Measurements from ENCODE around the gene SZT2.
A peak's percentile ranks its signal among the peaks of the same experiment; 100 is the strongest.
"Not testable (repeated sequence)": the region's sequence is repeated elsewhere in the genome, so short reads cannot be mapped to it uniquely, and the experiment has no call there.

SZT2 gene

DNA sequence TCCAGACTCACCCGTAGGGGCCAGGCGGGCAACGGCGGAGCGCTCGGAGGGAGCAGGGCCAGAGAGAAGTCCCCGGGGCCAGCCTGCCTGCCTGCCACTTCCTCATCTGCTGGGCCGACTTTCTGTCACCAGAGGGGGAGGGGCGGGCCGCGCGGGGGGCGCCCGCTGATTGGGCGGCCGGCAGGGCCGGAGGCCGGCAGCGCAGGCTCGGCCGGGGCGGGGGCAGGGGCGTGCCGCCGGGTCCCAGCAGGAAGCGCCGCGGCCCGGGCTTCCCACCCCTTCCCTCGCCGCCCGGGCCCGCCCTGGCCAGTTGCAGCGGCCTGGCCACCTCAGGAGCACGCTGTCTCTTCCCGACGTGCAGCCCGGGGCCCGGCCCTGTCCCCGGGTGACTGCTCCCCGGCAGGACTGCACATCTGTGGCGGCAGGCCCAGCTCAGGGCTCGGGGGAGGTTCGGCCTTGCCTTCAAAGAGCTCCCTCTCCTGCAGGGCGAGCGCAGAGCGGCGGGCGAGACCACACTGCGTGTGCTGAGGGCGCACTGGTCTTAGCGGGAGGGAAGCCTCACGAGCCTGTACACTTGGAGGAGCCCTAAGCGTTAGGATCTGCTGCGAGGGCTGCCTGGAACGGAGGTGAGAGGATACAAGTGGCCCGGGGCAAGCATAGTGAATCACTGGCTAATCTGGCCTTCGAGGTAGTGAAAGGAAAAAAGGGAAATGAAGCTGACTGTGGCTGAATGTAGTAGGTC, 21.6 kb upstream of the SZT2 start, which contains the start of gene ELOVL1:
TSS of gene ELOVL1 (minus strand) at position 108 of the 742 bp plus-strand sequence. CDS start 2,402 bp downstream, outside the sequence.
- peak; percentile 81 for DNase-seq (ENCODE audit: insufficient read length, low spot score)
- peak; percentile 87 for TF ChIP-seq POLR2A (IDR thresholded peaks at IDR 0.05; ENCODE audit: low read depth, low read length)
- FAIRE-seq = no peak

GRCh38 chr1:43368646-43369020, 21.1 kb upstream of the SZT2 start:
- FAIRE-seq (no peak), DNase-seq (ENCODE audit: insufficient read length, low spot score) (no peak)
- TF ChIP-seq POLR2A (IDR thresholded peaks at IDR 0.05; ENCODE audit: low read depth, low read length) = no peak

- DNase-seq (ENCODE audit: insufficient read length, low spot score); FAIRE-seq: not testable (repeated sequence)
Observed at GRCh38 chr1:43369779-43370178, 19.9 kb upstream of the SZT2 start.

DNA sequence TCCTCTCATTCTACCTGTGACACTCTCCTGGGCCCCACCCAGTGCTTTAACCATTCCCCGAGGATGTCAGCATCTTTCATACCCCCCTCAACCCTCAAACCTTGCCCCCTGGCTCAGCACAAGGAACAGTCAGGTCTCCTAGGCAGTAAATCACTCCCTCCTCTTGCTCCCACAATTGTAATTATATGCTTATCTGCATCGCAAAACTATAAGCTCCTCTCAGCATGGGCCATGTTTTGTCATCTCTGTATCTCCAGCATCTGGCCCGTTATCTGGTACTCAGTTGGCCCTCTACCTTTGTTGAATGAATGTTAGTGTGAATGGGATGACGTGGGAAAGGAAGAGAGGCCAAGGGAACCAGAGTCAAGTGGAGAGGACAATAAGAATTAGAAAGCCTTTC, 19.1 kb upstream of the SZT2 start:
- TF ChIP-seq POLR2A (IDR thresholded peaks at IDR 0.05; ENCODE audit: low read depth, low read length) = no peak
- DNase-seq (ENCODE audit: insufficient read length, low spot score) (no peak), FAIRE-seq (no peak)

DNA sequence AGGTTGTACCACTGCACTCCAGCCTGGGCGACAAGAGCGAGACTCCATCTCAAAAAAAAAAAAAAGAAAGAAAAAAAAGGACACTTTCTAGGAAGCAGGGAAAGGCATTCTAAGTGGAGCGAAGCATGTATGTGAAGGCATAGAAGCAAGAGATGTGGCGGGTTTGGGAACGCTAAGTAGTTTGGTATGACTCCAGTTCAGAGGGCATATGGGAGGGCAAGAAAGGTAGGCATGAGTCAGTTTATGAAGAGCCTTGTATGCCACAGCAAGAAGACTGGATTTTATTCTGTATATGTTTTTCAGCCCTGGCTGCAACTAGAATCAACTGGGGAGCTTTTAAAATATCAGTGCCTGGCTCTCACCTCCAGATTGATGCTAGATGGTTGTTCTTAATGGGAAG, 17.5 kb upstream of the SZT2 start:
- TF ChIP-seq POLR2A (IDR thresholded peaks at IDR 0.05; ENCODE audit: low read depth, low read length) = no peak
- FAIRE-seq = no peak
- no peak for DNase-seq (ENCODE audit: insufficient read length, low spot score)

DNA sequence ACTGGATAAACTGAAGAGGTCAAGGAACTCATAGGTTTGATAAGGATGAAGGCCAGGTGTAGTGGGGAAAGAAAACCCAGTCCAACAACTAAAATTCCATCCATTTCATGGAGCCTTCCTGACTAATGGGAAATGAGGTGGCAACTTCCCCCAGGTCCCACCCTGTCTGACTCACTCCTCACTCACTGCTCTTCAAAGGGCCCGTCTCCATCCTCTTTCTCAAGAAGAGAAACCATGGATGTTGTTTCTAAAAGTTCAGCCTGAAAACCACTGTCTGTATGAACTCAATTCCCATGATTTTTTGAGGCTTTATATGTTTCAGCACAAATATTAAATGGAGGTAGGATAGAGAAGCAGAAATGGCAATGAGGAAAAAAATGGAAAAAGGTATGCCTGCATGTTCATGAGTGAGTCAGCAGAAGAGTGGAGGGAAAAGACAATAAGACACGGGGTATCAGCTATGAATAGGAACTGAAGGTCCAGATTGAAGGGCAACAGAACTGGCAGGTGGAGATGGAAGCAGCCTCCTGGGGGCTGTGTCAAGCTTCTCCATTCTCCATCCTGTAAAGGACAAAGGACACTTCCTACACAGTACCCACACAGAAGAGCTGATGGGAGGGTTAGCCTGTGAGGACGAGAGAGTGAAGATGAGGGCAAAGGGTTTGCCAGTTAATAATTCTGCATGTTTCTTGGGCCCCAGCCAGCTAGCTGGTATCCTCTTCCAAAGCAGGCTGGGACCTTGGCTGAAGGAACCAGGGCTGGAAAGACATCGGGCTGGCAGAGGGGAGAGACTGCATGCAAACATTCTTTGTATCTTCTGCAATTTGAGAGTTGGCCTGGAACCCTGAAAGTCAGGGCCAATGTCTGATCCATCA, 16.4 kb upstream of the SZT2 start:
- peak; percentile 65 for DNase-seq (ENCODE audit: insufficient read length, low spot score)
- no peak for TF ChIP-seq POLR2A (IDR thresholded peaks at IDR 0.05; ENCODE audit: low read depth, low read length)
- peak; percentile 80 for FAIRE-seq

GRCh38 chr1:43376723-43377235, 12.9 kb upstream of the SZT2 start:
- no peak for DNase-seq (ENCODE audit: insufficient read length, low spot score)
- no peak for FAIRE-seq
- no peak for TF ChIP-seq POLR2A (IDR thresholded peaks at IDR 0.05; ENCODE audit: low read depth, low read length)

GRCh38 chr1:43377831-43378230, 11.9 kb upstream of the SZT2 start:
- no peak for FAIRE-seq

GRCh38 chr1:43379476-43379875, 10.2 kb upstream of the SZT2 start:
- DNase-seq (ENCODE audit: insufficient read length, low spot score) (no peak), FAIRE-seq (no peak)
- no peak for TF ChIP-seq POLR2A (IDR thresholded peaks at IDR 0.05; ENCODE audit: low read depth, low read length)

More at GRCh38 chr1:43377831-43378230, 11.9 kb upstream of the SZT2 start:
- no peak for DNase-seq (ENCODE audit: insufficient read length, low spot score)
- TF ChIP-seq POLR2A (IDR thresholded peaks at IDR 0.05; ENCODE audit: low read depth, low read length) = no peak

- no peak for TF ChIP-seq POLR2A (IDR thresholded peaks at IDR 0.05; ENCODE audit: low read depth, low read length)
- no peak for FAIRE-seq
- no peak for DNase-seq (ENCODE audit: insufficient read length, low spot score)
Observed at GRCh38 chr1:43381612-43382011, 8.1 kb upstream of the SZT2 start.

GRCh38 chr1:43382027-43382779, 7.5 kb upstream of the SZT2 start:
- DNase-seq (ENCODE audit: insufficient read length, low spot score) (no peak), FAIRE-seq (no peak)
- no peak for TF ChIP-seq POLR2A (IDR thresholded peaks at IDR 0.05; ENCODE audit: low read depth, low read length)

- FAIRE-seq (no peak), DNase-seq (ENCODE audit: insufficient read length, low spot score) (no peak)
- no peak for TF ChIP-seq POLR2A (IDR thresholded peaks at IDR 0.05; ENCODE audit: low read depth, low read length)
Observed at GRCh38 chr1:43383449-43383848, 6.2 kb upstream of the SZT2 start.

GRCh38 chr1:43386676-43387075, 3.0 kb upstream of the SZT2 start:
- DNase-seq (ENCODE audit: insufficient read length, low spot score) (no peak), FAIRE-seq (no peak)
- TF ChIP-seq POLR2A (IDR thresholded peaks at IDR 0.05; ENCODE audit: low read depth, low read length) = no peak

Measured in H54 (cell line).